WTC11 (cell line): ENCODE measurements around the gene PARP3. TPM values are rescaled to one million over a fixed set of nuclear protein-coding genes. Genes with fewer than 3 reads are reported as not detected.

Experiments used
- ATAC-seq: fragments of 200-7000 bp; cut with Tn5 transposase; 2 replicates; pipeline ENCODE4 v1.10.0; 2021; ENCODE audit warnings: mild to moderate bottlenecking, moderate library complexity
- CTCF ChIA-PET: fragments of 300-600 bp; sonication (Branson Sonifier 250); formaldehyde crosslinking; loops from one replicate; lab custom pipeline; 2021; ENCODE audit warnings: antibody characterized with exemption; lab: Charles Lee
- POLR2A ChIA-PET: fragments of 350-600 bp; sonication (Branson Sonifier 250); formaldehyde crosslinking; loops from one replicate; lab custom pipeline; 2021; ENCODE audit warnings: antibody characterized with exemption; lab: Charles Lee
- DNase-seq: peaks from one replicate; pipeline ENCODE4 v3.0.0; 2021; ENCODE audit warnings: low spot score
- H3K27ac Mint-ChIP-seq: 2 replicates; pipeline ENCODE4 v1.8.0; 2021; ENCODE audit warnings: mixed read lengths
- H3K27me3 Mint-ChIP-seq: 2 replicates; pipeline ENCODE4 v1.8.0; 2021; ENCODE audit warnings: low read depth, mild to moderate bottlenecking, moderate library complexity, mixed read lengths
- H3K36me3 Mint-ChIP-seq: 2 replicates; pipeline ENCODE4 v1.8.0; 2021; ENCODE audit warnings: mixed read lengths
- H3K4me1 Mint-ChIP-seq: 2 replicates; pipeline ENCODE4 v1.8.0; 2022; ENCODE audit warnings: mixed read lengths
- H3K4me3 Mint-ChIP-seq: 2 replicates; pipeline ENCODE4 v1.8.0; 2021; ENCODE audit warnings: mild to moderate bottlenecking, moderate library complexity, mixed read lengths
- H3K9me3 Mint-ChIP-seq: 2 replicates; pipeline ENCODE4 v1.8.0; 2021; ENCODE audit warnings: mixed read lengths
- ATF1 ChIP-seq: sonication (generic); formaldehyde crosslinking; IDR thresholded peaks from 2 replicates; pipeline ENCODE4 v1.8.1; 2023; ENCODE audit warnings: mild to moderate bottlenecking, moderate library complexity, missing genetic modification reagents
- FOXJ3 ChIP-seq: sonication (generic); formaldehyde crosslinking; IDR thresholded peaks from 2 replicates; pipeline ENCODE4 v1.9.0; 2021; ENCODE audit warnings: missing genetic modification reagents, mild to moderate bottlenecking, borderline replicate concordance
- FOXP1 ChIP-seq: sonication (generic); formaldehyde crosslinking; IDR thresholded peaks from 2 replicates; pipeline ENCODE4 v1.8.0; 2022; ENCODE audit warnings: missing genetic modification reagents, mild to moderate bottlenecking, moderate library complexity, borderline replicate concordance
- GABPB1 ChIP-seq: sonication (generic); formaldehyde crosslinking; IDR thresholded peaks from 2 replicates; pipeline ENCODE4 v1.8.1; 2023; ENCODE audit warnings: mild to moderate bottlenecking, missing genetic modification reagents
- IRF1 ChIP-seq: sonication (generic); formaldehyde crosslinking; IDR thresholded peaks from 2 replicates; pipeline ENCODE4 v1.8.0; 2023; ENCODE audit warnings: missing genetic modification reagents
- IRF2 ChIP-seq: sonication (generic); formaldehyde crosslinking; IDR thresholded peaks from 2 replicates; pipeline ENCODE4 v1.8.0; 2022; ENCODE audit warnings: low read depth, missing genetic modification reagents, borderline replicate concordance
- JAZF1 ChIP-seq: fragments of 250-450 bp; sonication (Bioruptor Pico); IDR thresholded peaks from 2 replicates; pipeline ENCODE4 v1.9.0; 2021; ENCODE audit warnings: moderate library complexity, mild to moderate bottlenecking, inconsistent platforms
- NR3C1 ChIP-seq: sonication (generic); formaldehyde crosslinking; conservative IDR thresholded peaks from 2 replicates; pipeline ENCODE4 v1.8.1; 2023; ENCODE audit warnings: low read depth, mild to moderate bottlenecking, missing genetic modification reagents
- PRRX2 ChIP-seq: fragments of 250-450 bp; sonication (Bioruptor Pico); IDR thresholded peaks from 2 replicates; pipeline ENCODE4 v1.8.0; 2021; ENCODE audit warnings: mild to moderate bottlenecking
- SOX15 ChIP-seq: fragments of 250-450 bp; sonication (Bioruptor Pico); IDR thresholded peaks from 2 replicates; pipeline ENCODE4 v1.9.0; 2021; ENCODE audit warnings: mild to moderate bottlenecking
- ZBTB21 ChIP-seq: sonication (generic); formaldehyde crosslinking; IDR thresholded peaks from 2 replicates; pipeline ENCODE4 v1.8.1; 2023; ENCODE audit warnings: mild to moderate bottlenecking, missing genetic modification reagents, borderline replicate concordance
- ZNF263 ChIP-seq: sonication (generic); formaldehyde crosslinking; IDR thresholded peaks from 2 replicates; pipeline ENCODE4 v1.8.1; 2022; ENCODE audit warnings: low read depth, mild to moderate bottlenecking, moderate library complexity, missing genetic modification reagents
- ZNF416 ChIP-seq: fragments of 250-450 bp; sonication (Bioruptor Pico); IDR thresholded peaks from 2 replicates; pipeline ENCODE4 v1.9.0; 2021; ENCODE audit warnings: mild to moderate bottlenecking, inconsistent platforms
- ZNF671 ChIP-seq: fragments of 250-450 bp; sonication (Bioruptor Pico); IDR thresholded peaks from 2 replicates; pipeline ENCODE4 v1.8.0; 2021; ENCODE audit warnings: mild to moderate bottlenecking
- total RNA-seq: library from RNA; stranded (reverse); gene quantifications from 3 replicates; pipeline ENCODE4 v1.2.3, GENCODE V29; 2021
- TF ChIP-seq, protein P1 (sequence below): sonication (generic); formaldehyde crosslinking; IDR thresholded peaks from 2 replicates; pipeline ENCODE4 v1.8.1; 2023; ENCODE audit warnings: mild to moderate bottlenecking, missing genetic modification reagents, borderline replicate concordance
- TF ChIP-seq, protein P2 (sequence below): sonication (generic); formaldehyde crosslinking; IDR thresholded peaks from 2 replicates; pipeline ENCODE4 v1.8.1; 2022; ENCODE audit warnings: mild to moderate bottlenecking, moderate library complexity, missing genetic modification reagents
- TF ChIP-seq, protein P3 (sequence below): fragments of 200-600 bp; IDR thresholded peaks from 2 replicates; pipeline ENCODE4 v1.8.0; 2022; ENCODE audit warnings: antibody characterized with exemption
- TF ChIP-seq, protein P4 (sequence below): fragments of 250-450 bp; sonication (Bioruptor Pico); IDR thresholded peaks from 2 replicates; pipeline ENCODE4 v1.8.0; 2021; ENCODE audit warnings: mild to moderate bottlenecking

The PARP3 gene
- total RNA-seq, 1 experiment from 2014 or later: 2.9 TPM

DNA sequence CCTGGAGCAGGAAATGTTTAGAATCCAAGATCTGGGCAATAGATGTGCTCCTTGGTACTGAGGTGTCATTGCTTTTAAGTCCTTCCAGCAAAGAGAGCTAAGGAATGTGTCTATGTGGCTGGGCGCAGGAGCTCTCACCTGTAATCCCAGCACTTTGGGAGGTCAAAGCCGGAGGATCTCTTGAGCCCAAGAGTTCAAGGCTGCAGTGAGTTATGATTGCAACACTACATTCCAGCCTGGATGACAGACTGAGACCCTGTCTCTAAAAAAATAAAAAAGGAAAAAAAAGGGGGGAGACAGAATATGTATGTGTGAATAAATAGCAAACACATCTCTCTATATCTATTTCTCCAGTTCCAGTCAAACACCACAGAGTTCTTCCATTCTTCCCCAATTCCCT is 8.7 kb downstream of the PARP3 start:
- no peak for TF ChIP-seq JAZF1 (CRISPR knock-in tag)
- no peak for TF ChIP-seq ATF1
- TF ChIP-seq NR3C1: no peak
- no peak for TF ChIP-seq ZNF263 (CRISPR knock-in tag)
- TF ChIP-seq, protein P1, sequence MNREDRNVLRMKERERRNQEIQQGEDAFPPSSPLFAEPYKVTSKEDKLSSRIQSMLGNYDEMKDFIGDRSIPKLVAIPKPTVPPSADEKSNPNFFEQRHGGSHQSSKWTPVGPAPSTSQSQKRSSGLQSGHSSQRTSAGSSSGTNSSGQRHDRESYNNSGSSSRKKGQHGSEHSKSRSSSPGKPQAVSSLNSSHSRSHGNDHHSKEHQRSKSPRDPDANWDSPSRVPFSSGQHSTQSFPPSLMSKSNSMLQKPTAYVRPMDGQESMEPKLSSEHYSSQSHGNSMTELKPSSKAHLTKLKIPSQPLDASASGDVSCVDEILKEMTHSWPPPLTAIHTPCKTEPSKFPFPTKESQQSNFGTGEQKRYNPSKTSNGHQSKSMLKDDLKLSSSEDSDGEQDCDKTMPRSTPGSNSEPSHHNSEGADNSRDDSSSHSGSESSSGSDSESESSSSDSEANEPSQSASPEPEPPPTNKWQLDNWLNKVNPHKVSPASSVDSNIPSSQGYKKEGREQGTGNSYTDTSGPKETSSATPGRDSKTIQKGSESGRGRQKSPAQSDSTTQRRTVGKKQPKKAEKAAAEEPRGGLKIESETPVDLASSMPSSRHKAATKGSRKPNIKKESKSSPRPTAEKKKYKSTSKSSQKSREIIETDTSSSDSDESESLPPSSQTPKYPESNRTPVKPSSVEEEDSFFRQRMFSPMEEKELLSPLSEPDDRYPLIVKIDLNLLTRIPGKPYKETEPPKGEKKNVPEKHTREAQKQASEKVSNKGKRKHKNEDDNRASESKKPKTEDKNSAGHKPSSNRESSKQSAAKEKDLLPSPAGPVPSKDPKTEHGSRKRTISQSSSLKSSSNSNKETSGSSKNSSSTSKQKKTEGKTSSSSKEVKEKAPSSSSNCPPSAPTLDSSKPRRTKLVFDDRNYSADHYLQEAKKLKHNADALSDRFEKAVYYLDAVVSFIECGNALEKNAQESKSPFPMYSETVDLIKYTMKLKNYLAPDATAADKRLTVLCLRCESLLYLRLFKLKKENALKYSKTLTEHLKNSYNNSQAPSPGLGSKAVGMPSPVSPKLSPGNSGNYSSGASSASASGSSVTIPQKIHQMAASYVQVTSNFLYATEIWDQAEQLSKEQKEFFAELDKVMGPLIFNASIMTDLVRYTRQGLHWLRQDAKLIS (CRISPR knock-in tag): no peak
- TF ChIP-seq, protein P2, sequence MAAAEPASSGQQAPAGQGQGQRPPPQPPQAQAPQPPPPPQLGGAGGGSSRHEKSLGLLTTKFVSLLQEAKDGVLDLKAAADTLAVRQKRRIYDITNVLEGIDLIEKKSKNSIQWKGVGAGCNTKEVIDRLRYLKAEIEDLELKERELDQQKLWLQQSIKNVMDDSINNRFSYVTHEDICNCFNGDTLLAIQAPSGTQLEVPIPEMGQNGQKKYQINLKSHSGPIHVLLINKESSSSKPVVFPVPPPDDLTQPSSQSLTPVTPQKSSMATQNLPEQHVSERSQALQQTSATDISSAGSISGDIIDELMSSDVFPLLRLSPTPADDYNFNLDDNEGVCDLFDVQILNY (CRISPR knock-in tag): no peak
- TF ChIP-seq, protein P3, sequence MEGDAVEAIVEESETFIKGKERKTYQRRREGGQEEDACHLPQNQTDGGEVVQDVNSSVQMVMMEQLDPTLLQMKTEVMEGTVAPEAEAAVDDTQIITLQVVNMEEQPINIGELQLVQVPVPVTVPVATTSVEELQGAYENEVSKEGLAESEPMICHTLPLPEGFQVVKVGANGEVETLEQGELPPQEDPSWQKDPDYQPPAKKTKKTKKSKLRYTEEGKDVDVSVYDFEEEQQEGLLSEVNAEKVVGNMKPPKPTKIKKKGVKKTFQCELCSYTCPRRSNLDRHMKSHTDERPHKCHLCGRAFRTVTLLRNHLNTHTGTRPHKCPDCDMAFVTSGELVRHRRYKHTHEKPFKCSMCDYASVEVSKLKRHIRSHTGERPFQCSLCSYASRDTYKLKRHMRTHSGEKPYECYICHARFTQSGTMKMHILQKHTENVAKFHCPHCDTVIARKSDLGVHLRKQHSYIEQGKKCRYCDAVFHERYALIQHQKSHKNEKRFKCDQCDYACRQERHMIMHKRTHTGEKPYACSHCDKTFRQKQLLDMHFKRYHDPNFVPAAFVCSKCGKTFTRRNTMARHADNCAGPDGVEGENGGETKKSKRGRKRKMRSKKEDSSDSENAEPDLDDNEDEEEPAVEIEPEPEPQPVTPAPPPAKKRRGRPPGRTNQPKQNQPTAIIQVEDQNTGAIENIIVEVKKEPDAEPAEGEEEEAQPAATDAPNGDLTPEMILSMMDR: no peak
- TF ChIP-seq, protein P4, sequence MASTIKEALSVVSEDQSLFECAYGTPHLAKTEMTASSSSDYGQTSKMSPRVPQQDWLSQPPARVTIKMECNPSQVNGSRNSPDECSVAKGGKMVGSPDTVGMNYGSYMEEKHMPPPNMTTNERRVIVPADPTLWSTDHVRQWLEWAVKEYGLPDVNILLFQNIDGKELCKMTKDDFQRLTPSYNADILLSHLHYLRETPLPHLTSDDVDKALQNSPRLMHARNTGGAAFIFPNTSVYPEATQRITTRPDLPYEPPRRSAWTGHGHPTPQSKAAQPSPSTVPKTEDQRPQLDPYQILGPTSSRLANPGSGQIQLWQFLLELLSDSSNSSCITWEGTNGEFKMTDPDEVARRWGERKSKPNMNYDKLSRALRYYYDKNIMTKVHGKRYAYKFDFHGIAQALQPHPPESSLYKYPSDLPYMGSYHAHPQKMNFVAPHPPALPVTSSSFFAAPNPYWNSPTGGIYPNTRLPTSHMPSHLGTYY (CRISPR knock-in tag): no peak
- no peak for TF ChIP-seq SOX15 (CRISPR knock-in tag)
- no peak for TF ChIP-seq PRRX2 (CRISPR knock-in tag)
- TF ChIP-seq IRF1: no peak
- TF ChIP-seq ZBTB21 (CRISPR knock-in tag): no peak
- TF ChIP-seq ZNF671: no peak
- no peak for TF ChIP-seq GABPB1 (CRISPR knock-in tag)
- ChIA-PET POLR2A (no interaction called here), CTCF (interaction anchor here (1.5 kb wide), 1 partner anchor 23 kb away, joined by 3 read pairs; the partner anchor contains the start of gene ABHD14B)
- Mint-ChIP-seq H3K27me3 (peaks cover 65% of the 10 kb centered on the region), H3K4me1 (no peaks in the 10 kb centered on the region), H3K9me3 (no peaks in the 10 kb centered on the region), H3K4me3 (no peak overlapping the region), H3K27ac (no peak overlapping the region), H3K36me3 (no peaks in the 10 kb centered on the region)
- ATAC-seq (no peak), DNase-seq (no peak)

DNA sequence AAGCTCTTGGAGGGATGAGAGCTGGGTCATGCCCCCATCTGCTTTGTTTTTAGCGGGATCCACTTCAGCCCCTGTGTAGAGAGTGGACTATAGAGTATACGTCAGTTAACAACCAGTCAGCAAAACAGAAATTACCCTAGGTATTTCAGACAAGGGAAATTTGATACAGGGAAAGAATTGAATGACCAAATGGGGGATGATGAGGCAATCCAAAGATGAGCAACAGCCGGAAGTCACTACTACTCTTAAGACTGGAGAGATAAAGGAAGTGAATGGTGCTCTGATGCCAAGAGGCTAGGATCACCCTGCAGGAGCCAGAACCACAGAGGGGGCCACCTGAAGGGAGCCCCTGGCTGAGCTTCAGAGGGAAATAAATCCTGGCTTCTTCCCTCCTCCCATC is 11.3 kb downstream of the PARP3 start:
- CTCF ChIA-PET: interaction anchor here (1.1 to 2.7 kb wide), 4 partner anchors 8 to 22 kb away, joined by 3 to 8 read pairs (median 6); partner anchors contain the start of genes ABHD14A, ABHD14B and RRP9
- no peak for ATAC-seq
- TF ChIP-seq ZNF416 (CRISPR knock-in tag): no peak
- TF ChIP-seq IRF2: no peak
- TF ChIP-seq, protein P1 (CRISPR knock-in tag): no peak
- no peak for TF ChIP-seq FOXJ3 (CRISPR knock-in tag)
- TF ChIP-seq, protein P3: no peak
- TF ChIP-seq FOXP1 (CRISPR knock-in tag): no peak
- no peak for TF ChIP-seq GABPB1 (CRISPR knock-in tag)
- TF ChIP-seq PRRX2 (CRISPR knock-in tag): no peak

More for the DNA sequence above, 11.3 kb downstream of the PARP3 start:
- Mint-ChIP-seq H3K36me3 (no peaks in the 10 kb centered on the region), H3K4me1 (peaks cover 3% of the 10 kb centered on the region; the same call in 1 of the 2 replicates), H3K27ac (no peak overlapping the region), H3K27me3 (peaks cover 65% of the 10 kb centered on the region), H3K4me3 (no peak overlapping the region), H3K9me3 (no peaks in the 10 kb centered on the region)
- POLR2A ChIA-PET: interaction anchor here (1.0 kb wide), 1 partner anchor 12 kb away, joined by 3 read pairs; the partner anchor contains the start of genes PARP3 and RRP9
- no peak for DNase-seq
